ENCODE results near the gene RAB7A.

GRCh38 chr3:128859630-128860029 is 133.6 kb downstream of the RAB7A start:
- TF ChIP-seq CTCF (IDR thresholded peaks at IDR 0.05) (no peak), EP300 (IDR thresholded peaks at IDR 0.05) (no peak)
